Epithelial cell of esophagus (primary cell): ENCODE results near the gene RNF217.

Source experiments
- DNase-seq: peaks from one replicate; pipeline ENCODE4 v3.0.0; 2010; ENCODE audit warnings: low read depth
- H3K4me3 ChIP-seq: 2 replicates; pipeline ENCODE4 v1.5.1; 2011; ENCODE audit warnings: mild to moderate bottlenecking, low read length, control low read depth
- CTCF ChIP-seq: IDR thresholded peaks from 2 replicates; pipeline ENCODE4 v1.5.1; 2011; ENCODE audit warnings: low read depth, mild to moderate bottlenecking, low read length, control low read depth, inconsistent platforms; ENCODE audit not compliant: insufficient read depth; ENCODE audit errors: missing control alignments

Gene RNF217

GRCh38 chr6:124955108-124955856 is 7.0 kb upstream of the RNF217 start:
- TF ChIP-seq CTCF: no peak
- DNase-seq: no peak
- H3K4me3 ChIP-seq: no peak overlapping the region

- H3K4me3 ChIP-seq: no peak overlapping the region
- no peak for TF ChIP-seq CTCF
- peak; percentile 66 for DNase-seq
Observed at GRCh38 chr6:124956018-124956417, 6.2 kb upstream of the RNF217 start.

DNA sequence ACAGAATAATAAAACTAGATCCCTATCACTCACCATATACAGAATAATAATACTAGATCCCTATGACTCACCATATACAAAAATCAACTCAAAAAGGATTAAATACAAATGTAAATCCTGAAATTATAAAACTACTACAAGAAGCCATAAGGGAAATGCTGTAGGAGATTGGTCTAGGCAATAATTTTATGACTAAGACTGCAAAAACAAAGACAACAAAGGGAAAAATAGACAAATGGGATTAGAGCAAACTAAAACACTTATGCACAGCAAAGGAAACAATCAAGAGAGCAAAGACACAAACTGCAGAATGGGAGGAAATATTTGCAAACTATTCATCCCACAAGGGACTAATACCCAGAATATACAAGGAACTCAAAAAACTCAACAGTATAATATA is 4.1 kb upstream of the RNF217 start:
- TF ChIP-seq CTCF: no peak

GRCh38 chr6:124958759-124959354 is 3.4 kb upstream of the RNF217 start:
- peak; percentile 63 for DNase-seq
- no peak for TF ChIP-seq CTCF
- H3K4me3 ChIP-seq: no peak overlapping the region

More for the DNA sequence above, 4.1 kb upstream of the RNF217 start:
- no peak overlapping the region for H3K4me3 ChIP-seq
- DNase-seq: no peak

- H3K4me3 ChIP-seq: peak overlapping the region; percentile 80
- DNase-seq: peak; percentile 23
- no peak for TF ChIP-seq CTCF
Observed at GRCh38 chr6:124960757-124961463, 1.3 kb upstream of the RNF217 start.

DNA sequence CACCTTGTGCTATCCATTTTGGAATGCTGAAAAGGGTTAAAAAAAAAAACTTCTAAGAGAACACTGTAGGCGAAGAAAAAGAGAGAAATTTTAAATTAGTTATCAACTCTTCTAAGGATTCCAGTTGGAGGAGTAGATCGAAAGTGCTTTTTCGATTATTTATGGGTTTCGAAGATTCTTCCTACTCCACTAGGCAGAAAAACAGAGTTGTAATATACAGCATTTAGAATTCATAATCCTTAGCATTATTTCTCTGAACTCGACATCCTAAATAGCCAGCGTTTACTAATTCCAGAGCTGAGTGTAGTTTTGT is 817 bp upstream of the RNF217 start:
- peak overlapping the region; percentile 80 for H3K4me3 ChIP-seq
- no peak for TF ChIP-seq CTCF

More for the DNA sequence above, 817 bp upstream of the RNF217 start:
- DNase-seq: no peak
